ENCODE measurements around the gene HDAC4. TPM values are rescaled to one million over a fixed set of nuclear protein-coding genes. Genes with fewer than 3 reads are reported as not detected.

Gene HDAC4
- total and polyA plus RNA-seq, 4 donors: 2.9 to 37.2 (median 4.4) TPM

- no peak for TF ChIP-seq ATF3 (IDR thresholded peaks at IDR 0.05)
- TF ChIP-seq YY1 (IDR thresholded peaks at IDR 0.05): no peak
These were observed 262.9 kb downstream of the HDAC4 start (continued) for GRCh38 chr2:239137898-239138283.

- Histone ChIP-seq H3K4me3 (ENCODE audit: low read depth in 1 of 3, low read length in 3 of 3) (no peak overlapping the region), H3K27ac (ENCODE audit: low read depth in 1 of 2, low read length in 2 of 2) (no peak overlapping the region), H3K36me3 (ENCODE audit: control insufficient read depth in 4 of 4, insufficient read depth in 3 of 4, low read depth in 1 of 4, low read length in 3 of 4) (peaks cover 8 to 30% (median 18%) of the 10 kb centered on the region in 4 donors), H3K9me3 (ENCODE audit: control insufficient read depth in 4 of 4, low read length in 3 of 4) (no peaks in the 10 kb centered on the region), H3K4me1 (ENCODE audit: control insufficient read depth in 4 of 4, insufficient read depth in 4 of 4, low read length in 3 of 4) (no peaks in the 10 kb centered on the region), H3K27me3 (ENCODE audit: control insufficient read depth in 4 of 4, insufficient read depth in 4 of 4, low read length in 3 of 4) (no peaks in the 10 kb centered on the region), H3K9ac (ENCODE audit: low read depth in 1 of 2, low read length in 2 of 2) (no peak overlapping the region)
- no peak for DNase-seq (ENCODE audit: low spot score)
- WGBS: 78% methylated on average over 26 of the region's 26 CpGs
- no peak for TF ChIP-seq RXRA (IDR thresholded peaks at IDR 0.05)
- TF ChIP-seq ATF3 (IDR thresholded peaks at IDR 0.05): no peak
- TF ChIP-seq JUND (IDR thresholded peaks at IDR 0.05): no peak
- TF ChIP-seq GABPA (IDR thresholded peaks at IDR 0.05 in 1 of 2, conservative IDR thresholded peaks at IDR 0.05 in 1 of 2): no peak
- TF ChIP-seq MAX (IDR thresholded peaks at IDR 0.05): no peak
- no peak for TF ChIP-seq FOXA2 (IDR thresholded peaks at IDR 0.05)
- TF ChIP-seq REST (IDR thresholded peaks at IDR 0.05): no peak
- TF ChIP-seq CTCF (IDR thresholded peaks at IDR 0.05; ENCODE audit: low read depth, low read length, missing input control): no peak
- TF ChIP-seq NR2F2 (IDR thresholded peaks at IDR 0.05): no peak
- TF ChIP-seq SP1 (IDR thresholded peaks at IDR 0.05): no peak
- no peak for TF ChIP-seq HNF4G (IDR thresholded peaks at IDR 0.05)
- TF ChIP-seq FOXA1 (IDR thresholded peaks at IDR 0.05): no peak
- TF ChIP-seq HNF4A (conservative IDR thresholded peaks at IDR 0.05): no peak
- no peak for TF ChIP-seq RAD21 (IDR thresholded peaks at IDR 0.05)
- no peak for TF ChIP-seq ZBTB33 (IDR thresholded peaks at IDR 0.05)
- TF ChIP-seq YY1 (IDR thresholded peaks at IDR 0.05): no peak
- no peak for TF ChIP-seq TAF1 (conservative IDR thresholded peaks at IDR 0.05)
- TF ChIP-seq EGR1 (IDR thresholded peaks at IDR 0.05; ENCODE audit: low read depth in 2 of 2): no peak
These were observed 263.5 kb downstream of the HDAC4 start for GRCh38 chr2:239137165-239137897.
